ENCODE results near the gene RHOF. TPM values are rescaled to one million over a fixed set of nuclear protein-coding genes. Genes with fewer than 3 reads are reported as not detected.

RHOF gene
- total RNA-seq, 1 experiment from 2014 or later = 29.1 TPM

GRCh38 chr12:121801595-121802484, 8.4 kb upstream of the RHOF start:
- 100% methylated on average over 1 of the region's 18 CpGs for WGBS (ENCODE audit: extremely low coverage, insufficient read length, low lambda C conversion rate)
- Histone ChIP-seq H4K8ac (replicated peaks; ENCODE audit: insufficient read length, low read depth, low read length) (peak overlapping the region; percentile 100), H3T11ph (ENCODE audit: low read length) (peak overlapping the region; percentile 84), H3K23ac (ENCODE audit: insufficient read length, low read depth, low read length) (peak overlapping the region; percentile 95), H3K4me2 (ENCODE audit: insufficient read depth, insufficient read length, low read length) (peak overlapping the region; percentile 98), H3K79me1 (ENCODE audit: insufficient read depth, low read depth, low read length, poor library complexity, severe bottlenecking) (no peaks in the 10 kb centered on the region), H2BK15ac (ENCODE audit: low read depth, low read length) (no peak overlapping the region), H4K91ac (ENCODE audit: insufficient read length, low read depth, low read length) (peak overlapping the region; percentile 100), H3K56ac (ENCODE audit: insufficient read length, low read depth, low read length) (peak overlapping the region; percentile 98), H3K14ac (ENCODE audit: insufficient read depth, low read length) (peak overlapping the region; percentile 97; the same call in 1 of the 2 replicates), H3K4me1 (ENCODE audit: insufficient read depth, low read length) (peaks cover 6% of the 10 kb centered on the region; the same call in 1 of the 2 replicates), H3K18ac (ENCODE audit: insufficient read length, low read depth, low read length) (peak overlapping the region; percentile 96), H2AK5ac (ENCODE audit: insufficient read length, low read length) (peak overlapping the region; percentile 98), H3K79me2 (ENCODE audit: insufficient read depth, low read length) (no peaks in the 10 kb centered on the region; the same call in 1 of the 2 replicates), H2BK5ac (ENCODE audit: insufficient read length, low read length) (peak overlapping the region; percentile 97), H4K5ac (ENCODE audit: insufficient read length, low read depth, low read length) (peak overlapping the region; percentile 99), H3K9me3 (ENCODE audit: control insufficient read depth, low read depth, low read length) (no peaks in the 10 kb centered on the region), H3K27me3 (ENCODE audit: insufficient read depth, low read length) (no peaks in the 10 kb centered on the region), H3K23me2 (ENCODE audit: insufficient read length, low read depth, low read length, poor library complexity, severe bottlenecking) (peaks cover 27% of the 10 kb centered on the region), H3K9ac (ENCODE audit: extremely low read depth, insufficient read length, low read length) (peak overlapping the region; percentile 100), H2BK120ac (ENCODE audit: low read depth, low read length, poor library complexity, severe bottlenecking) (peak overlapping the region; percentile 42), H4K20me1 (ENCODE audit: control insufficient read depth, insufficient read depth, insufficient read length) (no peaks in the 10 kb centered on the region), H3K4ac (ENCODE audit: low read depth, low read length) (peak overlapping the region; percentile 98), H2AFZ (ENCODE audit: low read length) (no peak overlapping the region), H2BK20ac (ENCODE audit: low read depth, low read length, poor library complexity, severe bottlenecking) (no peak overlapping the region), H2BK12ac (ENCODE audit: insufficient read length, low read depth, low read length) (peak overlapping the region; percentile 78), H3K27ac (ENCODE audit: insufficient read length, low read depth, low read length) (peak overlapping the region; percentile 99)
- peak overlapping the region; percentile 98 to 100 (median 100) for H3K27ac Mint-ChIP-seq
- no peak for TF ChIP-seq CTCF (conservative IDR thresholded peaks at IDR 0.05)
- peak; percentile 32 for DNase-seq
- peaks cover 47 to 50% of the 10 kb centered on the region in 2 experiments for H3K4me1 Mint-ChIP-seq
- peaks cover 20 to 34% (median 31%) of the 10 kb centered on the region in 3 experiments for H3K36me3 Mint-ChIP-seq (ENCODE audit: insufficient read depth in 1 of 3, low read depth in 3 of 3)
- H3K27me3 Mint-ChIP-seq (ENCODE audit: low read depth) = no peaks in the 10 kb centered on the region; the same call in 1 of the 2 replicates
- peak overlapping the region; percentile 82 to 83 for H3K4me3 Mint-ChIP-seq
- no peaks in the 10 kb centered on the region for H3K9me3 Mint-ChIP-seq
